ENCODE measurements around the gene TMEM59. TPM values are rescaled to one million over a fixed set of nuclear protein-coding genes. Genes with fewer than 3 reads are reported as not detected.
"Not testable (repeated sequence)": the region's sequence is repeated elsewhere in the genome, so short reads cannot be mapped to it uniquely, and the experiment has no call there.

TMEM59 gene
- polyA plus RNA-seq, 1 donor (not counting 4 experiments of a cell fraction or from before 2014, with no cell fraction given) = 342 TPM

DNA sequence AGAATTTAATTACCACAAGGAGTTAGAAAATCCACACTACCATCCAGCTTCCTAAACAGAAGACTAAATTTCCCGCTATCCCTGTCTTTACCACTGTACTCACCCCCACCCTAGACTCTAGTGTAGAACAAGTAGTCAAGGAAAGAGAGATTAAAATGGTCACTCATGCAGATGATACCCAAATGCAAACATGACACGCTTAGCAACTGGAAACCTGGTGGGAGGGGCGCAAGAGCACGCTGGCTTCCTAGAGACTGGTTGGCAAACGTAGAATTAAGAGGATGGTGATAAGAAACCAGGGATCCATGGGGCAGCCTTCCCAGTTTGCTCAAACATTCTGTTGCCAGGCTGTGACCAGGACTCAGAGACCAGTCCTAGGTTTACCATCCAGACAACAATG lies 25.2 kb downstream of the TMEM59 start:
- dilution Hi-C loops (cut with MboI; ENCODE audit: extremely low pct_ligation_motif_present, low sequenced_read_pairs) = no loop called here
- DNase-seq (ENCODE audit: low read depth, low spot score) (no peak), FAIRE-seq (no peak)
- Histone ChIP-seq H3K27ac (ENCODE audit: control insufficient read depth, insufficient read depth, low read length) (no peak overlapping the region), H3K4me1 (ENCODE audit: control insufficient read depth, extremely low read depth, insufficient read depth, low read length) (no peaks in the 10 kb centered on the region), H3K9me1 (ENCODE audit: control insufficient read depth, extremely low read depth, insufficient read depth, low read length) (no peaks in the 10 kb centered on the region), H3K4me2 (ENCODE audit: control insufficient read depth, extremely low read depth, insufficient read depth, low read depth, low read length) (no peak overlapping the region), H3K9ac (ENCODE audit: control insufficient read depth, extremely low read depth, insufficient read depth, low read length) (no peak overlapping the region), H3K79me2 (ENCODE audit: control insufficient read depth, insufficient read depth, low read length) (no peaks in the 10 kb centered on the region), H3K36me3 (ENCODE audit: control insufficient read depth in 2 of 2, extremely low read depth in 1 of 2, insufficient read depth in 2 of 2, low read length in 2 of 2) (no peaks in the 10 kb centered on the region), H3K9me3 (ENCODE audit: control insufficient read depth, low read depth, low read length) (no peaks in the 10 kb centered on the region), H3K4me3 (ENCODE audit: control insufficient read depth in 2 of 3, extremely low read depth in 1 of 3, insufficient read depth in 2 of 3, low read depth in 1 of 3, low read length in 3 of 3) (no peak overlapping the region), H4K20me1 (ENCODE audit: control insufficient read depth, extremely low read depth, insufficient read depth, low read length) (no peaks in the 10 kb centered on the region), H3K27me3 (ENCODE audit: control insufficient read depth, extremely low read depth, insufficient read depth, low read length) (no peaks in the 10 kb centered on the region), H2AFZ (ENCODE audit: control insufficient read depth, low read length) (no peak overlapping the region)
- TF ChIP-seq EZH2 (IDR thresholded peaks at IDR 0.05; ENCODE audit: low read length) = no peak
- TF ChIP-seq, protein P1, sequence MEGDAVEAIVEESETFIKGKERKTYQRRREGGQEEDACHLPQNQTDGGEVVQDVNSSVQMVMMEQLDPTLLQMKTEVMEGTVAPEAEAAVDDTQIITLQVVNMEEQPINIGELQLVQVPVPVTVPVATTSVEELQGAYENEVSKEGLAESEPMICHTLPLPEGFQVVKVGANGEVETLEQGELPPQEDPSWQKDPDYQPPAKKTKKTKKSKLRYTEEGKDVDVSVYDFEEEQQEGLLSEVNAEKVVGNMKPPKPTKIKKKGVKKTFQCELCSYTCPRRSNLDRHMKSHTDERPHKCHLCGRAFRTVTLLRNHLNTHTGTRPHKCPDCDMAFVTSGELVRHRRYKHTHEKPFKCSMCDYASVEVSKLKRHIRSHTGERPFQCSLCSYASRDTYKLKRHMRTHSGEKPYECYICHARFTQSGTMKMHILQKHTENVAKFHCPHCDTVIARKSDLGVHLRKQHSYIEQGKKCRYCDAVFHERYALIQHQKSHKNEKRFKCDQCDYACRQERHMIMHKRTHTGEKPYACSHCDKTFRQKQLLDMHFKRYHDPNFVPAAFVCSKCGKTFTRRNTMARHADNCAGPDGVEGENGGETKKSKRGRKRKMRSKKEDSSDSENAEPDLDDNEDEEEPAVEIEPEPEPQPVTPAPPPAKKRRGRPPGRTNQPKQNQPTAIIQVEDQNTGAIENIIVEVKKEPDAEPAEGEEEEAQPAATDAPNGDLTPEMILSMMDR (optimal IDR thresholded peaks at IDR 0.05 in 1 of 3, IDR thresholded peaks at IDR 0.05 in 1 of 3, conservative IDR thresholded peaks at IDR 0.05 in 1 of 3; ENCODE audit: extremely low read depth in 1 of 3, insufficient read depth in 2 of 3, low read length in 3 of 3) = no peak

DNA sequence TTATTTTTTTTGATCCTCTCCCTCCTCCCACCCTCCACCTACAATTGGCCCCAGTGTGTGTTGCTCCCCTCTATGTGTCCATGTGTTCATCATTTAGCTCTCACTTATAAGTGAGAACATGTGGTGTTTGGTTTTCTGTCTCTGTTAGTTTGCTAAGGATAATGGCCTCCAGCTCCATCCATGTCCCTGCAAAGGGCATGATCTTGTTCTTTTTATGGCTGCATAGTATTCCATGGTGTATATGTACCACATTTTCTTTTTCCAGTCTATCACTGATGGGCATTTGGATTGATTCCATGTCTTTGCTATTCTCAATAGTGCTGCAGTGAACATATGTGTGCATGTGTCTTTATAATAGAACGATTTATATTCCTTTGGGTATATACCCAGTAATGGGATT lies 28.2 kb downstream of the TMEM59 start:
- DNase-seq (ENCODE audit: low read depth, low spot score); H3K79me2 ChIP-seq (ENCODE audit: control insufficient read depth, insufficient read depth, low read length); H3K4me3 ChIP-seq (ENCODE audit: control insufficient read depth in 2 of 3, extremely low read depth in 1 of 3, insufficient read depth in 2 of 3, low read depth in 1 of 3, low read length in 3 of 3); H3K9me1 ChIP-seq (ENCODE audit: control insufficient read depth, extremely low read depth, insufficient read depth, low read length); H4K20me1 ChIP-seq (ENCODE audit: control insufficient read depth, extremely low read depth, insufficient read depth, low read length); H3K27me3 ChIP-seq (ENCODE audit: control insufficient read depth, extremely low read depth, insufficient read depth, low read length); H3K4me1 ChIP-seq (ENCODE audit: control insufficient read depth, extremely low read depth, insufficient read depth, low read length); FAIRE-seq; H3K36me3 ChIP-seq (ENCODE audit: control insufficient read depth in 2 of 2, extremely low read depth in 1 of 2, insufficient read depth in 2 of 2, low read length in 2 of 2); H3K9me3 ChIP-seq (ENCODE audit: control insufficient read depth, low read depth, low read length); H3K9ac ChIP-seq (ENCODE audit: control insufficient read depth, extremely low read depth, insufficient read depth, low read length); H3K4me2 ChIP-seq (ENCODE audit: control insufficient read depth, extremely low read depth, insufficient read depth, low read depth, low read length); H3K27ac ChIP-seq (ENCODE audit: control insufficient read depth, insufficient read depth, low read length); H2AFZ ChIP-seq (ENCODE audit: control insufficient read depth, low read length); dilution Hi-C loops (cut with MboI; ENCODE audit: extremely low pct_ligation_motif_present, low sequenced_read_pairs): not testable (repeated sequence)

DNA sequence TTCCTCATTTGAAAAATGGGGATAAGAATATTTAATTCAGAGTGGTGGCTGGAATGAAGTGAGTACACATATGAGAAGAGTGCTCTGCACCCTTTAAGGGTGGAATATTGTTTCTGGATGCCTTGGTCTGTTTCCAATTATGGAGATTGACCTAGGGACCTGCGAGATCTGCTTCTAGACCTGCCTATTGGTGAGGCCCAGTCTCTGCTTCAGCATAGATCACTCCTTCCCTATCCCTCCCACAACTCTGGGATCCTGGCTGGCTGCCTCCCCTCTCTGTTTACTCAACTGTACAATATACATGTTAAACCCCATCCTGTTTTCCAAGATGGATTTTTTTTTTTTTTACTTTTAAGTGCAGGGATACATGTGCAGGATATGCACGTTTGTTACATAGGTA lies 28.6 kb downstream of the TMEM59 start:
- H3K9me3 ChIP-seq (ENCODE audit: control insufficient read depth, low read depth, low read length) = no peaks in the 10 kb centered on the region
- no peak for FAIRE-seq
- TF ChIP-seq EZH2 (IDR thresholded peaks at IDR 0.05; ENCODE audit: low read length) = no peak
- TF ChIP-seq, protein P1 (optimal IDR thresholded peaks at IDR 0.05 in 1 of 3, IDR thresholded peaks at IDR 0.05 in 1 of 3, conservative IDR thresholded peaks at IDR 0.05 in 1 of 3; ENCODE audit: extremely low read depth in 1 of 3, insufficient read depth in 2 of 3, low read length in 3 of 3) = no peak
- H3K27me3 ChIP-seq (ENCODE audit: control insufficient read depth, extremely low read depth, insufficient read depth, low read length) = no peaks in the 10 kb centered on the region
- H3K4me2 ChIP-seq (ENCODE audit: control insufficient read depth, extremely low read depth, insufficient read depth, low read depth, low read length) = no peak overlapping the region
- no peaks in the 10 kb centered on the region for H3K79me2 ChIP-seq (ENCODE audit: control insufficient read depth, insufficient read depth, low read length)
- H3K27ac ChIP-seq (ENCODE audit: control insufficient read depth, insufficient read depth, low read length) = no peak overlapping the region
- no peak overlapping the region for H2AFZ ChIP-seq (ENCODE audit: control insufficient read depth, low read length)
- H4K20me1 ChIP-seq (ENCODE audit: control insufficient read depth, extremely low read depth, insufficient read depth, low read length) = no peaks in the 10 kb centered on the region
- no peaks in the 10 kb centered on the region for H3K9me1 ChIP-seq (ENCODE audit: control insufficient read depth, extremely low read depth, insufficient read depth, low read length)
- H3K36me3 ChIP-seq (ENCODE audit: control insufficient read depth in 2 of 2, extremely low read depth in 1 of 2, insufficient read depth in 2 of 2, low read length in 2 of 2) = no peaks in the 10 kb centered on the region
- no peak overlapping the region for H3K4me3 ChIP-seq (ENCODE audit: control insufficient read depth in 2 of 3, extremely low read depth in 1 of 3, insufficient read depth in 2 of 3, low read depth in 1 of 3, low read length in 3 of 3)
- no peaks in the 10 kb centered on the region for H3K4me1 ChIP-seq (ENCODE audit: control insufficient read depth, extremely low read depth, insufficient read depth, low read length)
- no peak overlapping the region for H3K9ac ChIP-seq (ENCODE audit: control insufficient read depth, extremely low read depth, insufficient read depth, low read length)
- no peak for DNase-seq (ENCODE audit: low read depth, low spot score)
- dilution Hi-C loops (cut with MboI; ENCODE audit: extremely low pct_ligation_motif_present, low sequenced_read_pairs) = no loop called here

DNA sequence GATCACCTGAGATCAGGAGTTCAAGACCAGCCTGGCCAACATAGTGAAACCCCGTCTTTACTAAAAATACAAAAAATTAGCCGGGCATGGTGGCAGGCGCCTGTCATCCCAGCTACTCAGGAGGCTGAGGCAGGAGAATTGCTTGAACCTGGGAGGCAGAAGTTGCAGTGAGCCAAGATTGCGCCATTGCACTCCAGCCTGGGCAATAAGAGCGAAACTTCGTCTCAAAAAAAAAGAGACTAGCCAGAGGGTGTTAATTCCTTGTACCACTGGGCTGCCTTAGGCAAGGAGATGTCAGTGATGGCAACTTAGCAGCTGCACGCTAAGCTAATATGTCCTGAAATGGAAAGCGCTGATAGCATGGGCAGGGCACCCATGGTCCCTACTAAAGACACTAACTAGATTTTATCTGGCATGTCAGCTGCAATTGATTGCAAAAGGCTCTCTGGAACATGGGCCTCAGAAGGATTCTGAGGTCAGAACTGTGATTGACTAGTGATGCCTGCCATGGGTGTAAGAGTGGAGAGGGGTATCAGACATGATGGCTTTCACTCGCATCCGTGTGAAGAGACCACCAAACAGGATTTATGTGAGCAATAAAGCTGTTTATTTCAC lies 33.3 kb downstream of the TMEM59 start:
- peaks cover 12% of the 10 kb centered on the region for H3K4me1 ChIP-seq (ENCODE audit: control insufficient read depth, extremely low read depth, insufficient read depth, low read length)
- H3K4me2 ChIP-seq (ENCODE audit: control insufficient read depth, extremely low read depth, insufficient read depth, low read depth, low read length); FAIRE-seq; H3K36me3 ChIP-seq (ENCODE audit: control insufficient read depth in 2 of 2, extremely low read depth in 1 of 2, insufficient read depth in 2 of 2, low read length in 2 of 2); H3K9me3 ChIP-seq (ENCODE audit: control insufficient read depth, low read depth, low read length); H3K9me1 ChIP-seq (ENCODE audit: control insufficient read depth, extremely low read depth, insufficient read depth, low read length); H3K4me3 ChIP-seq (ENCODE audit: control insufficient read depth in 2 of 3, extremely low read depth in 1 of 3, insufficient read depth in 2 of 3, low read depth in 1 of 3, low read length in 3 of 3); H3K27ac ChIP-seq (ENCODE audit: control insufficient read depth, insufficient read depth, low read length); dilution Hi-C loops (cut with MboI; ENCODE audit: extremely low pct_ligation_motif_present, low sequenced_read_pairs); H2AFZ ChIP-seq (ENCODE audit: control insufficient read depth, low read length); H4K20me1 ChIP-seq (ENCODE audit: control insufficient read depth, extremely low read depth, insufficient read depth, low read length); H3K9ac ChIP-seq (ENCODE audit: control insufficient read depth, extremely low read depth, insufficient read depth, low read length); H3K27me3 ChIP-seq (ENCODE audit: control insufficient read depth, extremely low read depth, insufficient read depth, low read length); DNase-seq (ENCODE audit: low read depth, low spot score); H3K79me2 ChIP-seq (ENCODE audit: control insufficient read depth, insufficient read depth, low read length): not testable (repeated sequence)

Data from keratinocyte (primary cell).